Spleen (tissue), 11 donors: ENCODE results near the gene PYCR2. TPM values are rescaled to one million over a fixed set of nuclear protein-coding genes. Genes with fewer than 3 reads are reported as not detected.

Experiments
- DNase-seq: peaks from one replicate; pipeline ENCODE4 v3.0.0-alpha.2; 2020
- H3K27ac ChIP-seq, 8 donors: fragments of 200-600 bp; sonication (generic) in 7 of 8; 1 replicate in 4 of 8; 2 replicates in 4 of 8; pipeline versions ENCODE4 v1.5.0 to v1.8.0; 2016 to 2021; ENCODE audit warnings: inconsistent platforms in 4 of 8, mild to moderate bottlenecking in 4 of 8, moderate library complexity in 1 of 8
- H3K27me3 ChIP-seq, 7 donors: fragments of 200-600 bp; sonication (generic) in 6 of 7; replicated peaks in 1 of 7; 1 replicate in 4 of 7; 2 replicates in 3 of 7; pipeline versions ENCODE4 v1.5.0 to v1.8.0; 2016 to 2021; ENCODE audit warnings: inconsistent platforms in 3 of 7, mild to moderate bottlenecking in 1 of 7
- H3K36me3 ChIP-seq, 6 donors: fragments of 200-600 bp; sonication (generic) in 5 of 6; 1 replicate in 4 of 6; 2 replicates in 2 of 6; pipeline versions ENCODE4 v1.5.0 to v1.8.0; 2016 to 2021; ENCODE audit warnings: inconsistent platforms in 2 of 6
- H3K4me1 ChIP-seq, 6 donors: fragments of 200-600 bp; sonication (generic) in 5 of 6; 1 replicate in 3 of 6; 2 replicates in 3 of 6; pipeline versions ENCODE4 v1.5.0 to v1.8.0; 2016 to 2021; ENCODE audit warnings: inconsistent platforms in 3 of 6
- H3K4me3 ChIP-seq, 8 donors: fragments of 200-600 bp; sonication (generic) in 7 of 8; 1 replicate in 4 of 8; 2 replicates in 4 of 8; pipeline versions ENCODE4 v1.5.0 to v1.8.0; 2016 to 2021; ENCODE audit warnings: inconsistent platforms in 4 of 8, mild to moderate bottlenecking in 4 of 8, moderate library complexity in 2 of 8
- H3K9me3 ChIP-seq, 8 donors: fragments of 200-600 bp; sonication (generic) in 7 of 8; 1 replicate in 4 of 8; 2 replicates in 4 of 8; pipeline versions ENCODE4 v1.5.0 to v1.8.0; 2016 to 2021; ENCODE audit warnings: inconsistent platforms in 4 of 8
- POLR2A ChIP-seq, 3 donors: fragments of 450-650 bp; IDR thresholded peaks; one replicate each; pipeline ENCODE4 v1.5.1; 2017; ENCODE audit warnings: antibody characterized with exemption in 3 of 3, mild to moderate bottlenecking in 1 of 3
- POLR2AphosphoS5 ChIP-seq, 3 donors: sonication (generic); formaldehyde crosslinking; IDR thresholded peaks; one replicate each; pipeline ENCODE4 v1.5.1; 2017; ENCODE audit warnings: antibody characterized with exemption in 3 of 3
- WGBS, 5 donors: extraction: QIAGEN DNeasy Blood & Tissue Kit in 3 of 5; methylation state at CpG; one replicate each; pipeline versions ENCODE4 v1.1.5 to v1.1.7; 2013 to 2018; 5-methylcytosine and 5-hydroxymethylcytosine counted together
- intact Hi-C: fragments of 100-400 bp; cut with DNase I; formaldehyde crosslinking; loops from one replicate; pipeline ENCODE4 v1.15.0; 2023; ENCODE audit warnings: low total_unique reads
- polyA plus RNA-seq, 3 donors: library from polyadenylated mRNA; stranded (reverse); fragments of 200-250 nt; gene quantifications; one replicate each; pipeline ENCODE4 v1.2.1, GENCODE V29; 2013
- total RNA-seq, 7 donors: library from RNA; depleted of rRNA in 3 of 7; stranded (reverse); fragments of >200 nt in 3 of 7; fragmentation: NEBNext Ultra II Directional in 4 of 7; extraction: Animal tissue kit (Norgen Biotek cat#: 25700) in 4 of 7; gene quantifications; one replicate each; pipeline versions ENCODE4 v1.1.0 to v1.2.1, GENCODE V29; 2016 to 2021
- TF ChIP-seq, protein P1 (sequence below), 11 experiments: fragments of 200-600 bp in 7 of 11; fragments of 450-650 bp in 4 of 11; sonication (generic) in 4 of 11; IDR thresholded peaks in 8 of 11; conservative IDR thresholded peaks in 3 of 11; 1 replicate in 7 of 11; 2 replicates in 4 of 11; pipeline versions ENCODE4 v1.4.0 to v1.8.0; 2016 to 2021; ENCODE audit warnings: antibody characterized with exemption in 11 of 11, inconsistent platforms in 4 of 11, mild to moderate bottlenecking in 1 of 11
- donor health status: healthy with polysubstance abuse.
- donor health status: DM: no; HTN: no; CAD: no; lungs with moderate emphysema.
- donor health status: DM: no; HTN: no; CAD: no.
- donor health status: Bipolar disorder and iron deficiency.
- donor health status: healthy.
- donor health status: DM: no; HTN: no; CAD: no.
- donor health status: DM: yes; HTN: yes; CAD: no.

The PYCR2 gene
- total and polyA plus RNA-seq, 10 donors = 50.0 to 80.4 (median 68.2) TPM

DNA sequence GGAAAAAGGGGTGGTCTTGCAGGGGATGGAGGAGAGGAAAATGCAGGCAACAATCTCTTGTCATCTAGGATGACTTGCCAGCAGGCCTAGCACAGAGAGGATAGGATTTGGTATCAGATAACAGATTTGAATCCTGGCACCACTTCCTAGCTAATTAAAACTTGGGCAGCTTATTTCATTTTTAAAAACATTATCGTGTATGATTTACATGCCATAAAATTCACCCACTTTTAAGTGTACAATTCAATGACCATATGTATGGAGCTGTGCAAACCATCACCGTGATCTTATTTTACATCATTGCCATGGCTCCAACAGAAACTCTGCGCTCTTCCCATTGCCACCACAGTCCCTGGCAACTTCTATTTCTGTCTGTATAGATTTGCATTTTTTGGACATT is 6.9 kb downstream of the PYCR2 start:
- Histone ChIP-seq H3K4me1 (peaks cover 0 to 32% (median 20%) of the 10 kb centered on the region in 6 donors), H3K27me3 (no peaks in the 10 kb centered on the region), H3K27ac (no peak overlapping the region), H3K36me3 (peaks cover 0 to 93% (median 41%) of the 10 kb centered on the region in 6 donors), H3K9me3 (no peaks in the 10 kb centered on the region), H3K4me3 (no peak overlapping the region)
- intact Hi-C loops = no loop called here
- no peak for DNase-seq
- 87 to 98% (median 92%) methylated on average over 3 of the region's 3 CpGs for WGBS, 5 donors
- TF ChIP-seq POLR2AphosphoS5 (IDR thresholded peaks at IDR 0.05) = no peak

DNA sequence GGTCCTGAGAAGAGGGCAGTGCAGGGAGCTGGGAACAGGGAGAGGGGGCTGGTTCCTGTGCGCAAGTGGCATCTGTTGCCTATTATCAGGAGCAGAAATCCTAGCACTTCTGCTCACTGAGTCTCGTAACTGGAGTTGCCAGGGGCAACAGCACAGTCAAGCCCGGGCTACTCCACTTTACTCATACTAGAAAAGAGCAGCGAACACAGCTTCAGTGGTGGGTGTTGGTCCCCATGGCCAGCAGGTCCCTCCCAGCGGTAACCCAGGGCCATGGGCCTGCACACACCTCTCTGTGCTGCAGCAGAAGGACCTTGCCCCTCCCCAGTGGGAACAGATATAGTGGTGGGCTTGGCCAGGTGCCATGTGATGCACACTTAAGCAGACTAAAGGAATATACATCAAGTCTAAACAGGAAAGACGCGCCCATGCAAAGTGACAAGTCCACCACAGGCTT is 8.5 kb downstream of the PYCR2 start:
- Histone ChIP-seq H3K4me1 (peaks cover 1 to 31% (median 24%) of the 10 kb centered on the region in 6 donors), H3K9me3 (no peaks in the 10 kb centered on the region), H3K4me3 (no peak overlapping the region), H3K27me3 (no peaks in the 10 kb centered on the region), H3K36me3 (peaks cover 0 to 77% (median 31%) of the 10 kb centered on the region in 6 donors), H3K27ac (no peak overlapping the region)
- DNase-seq = no peak
- intact Hi-C loops = no loop called here
- 81 to 98% (median 96%) methylated on average over 6 to 7 of the region's 7 CpGs for WGBS, 5 donors
- TF ChIP-seq, protein P1, sequence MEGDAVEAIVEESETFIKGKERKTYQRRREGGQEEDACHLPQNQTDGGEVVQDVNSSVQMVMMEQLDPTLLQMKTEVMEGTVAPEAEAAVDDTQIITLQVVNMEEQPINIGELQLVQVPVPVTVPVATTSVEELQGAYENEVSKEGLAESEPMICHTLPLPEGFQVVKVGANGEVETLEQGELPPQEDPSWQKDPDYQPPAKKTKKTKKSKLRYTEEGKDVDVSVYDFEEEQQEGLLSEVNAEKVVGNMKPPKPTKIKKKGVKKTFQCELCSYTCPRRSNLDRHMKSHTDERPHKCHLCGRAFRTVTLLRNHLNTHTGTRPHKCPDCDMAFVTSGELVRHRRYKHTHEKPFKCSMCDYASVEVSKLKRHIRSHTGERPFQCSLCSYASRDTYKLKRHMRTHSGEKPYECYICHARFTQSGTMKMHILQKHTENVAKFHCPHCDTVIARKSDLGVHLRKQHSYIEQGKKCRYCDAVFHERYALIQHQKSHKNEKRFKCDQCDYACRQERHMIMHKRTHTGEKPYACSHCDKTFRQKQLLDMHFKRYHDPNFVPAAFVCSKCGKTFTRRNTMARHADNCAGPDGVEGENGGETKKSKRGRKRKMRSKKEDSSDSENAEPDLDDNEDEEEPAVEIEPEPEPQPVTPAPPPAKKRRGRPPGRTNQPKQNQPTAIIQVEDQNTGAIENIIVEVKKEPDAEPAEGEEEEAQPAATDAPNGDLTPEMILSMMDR (IDR thresholded peaks at IDR 0.05 in 8 of 11, conservative IDR thresholded peaks at IDR 0.05 in 3 of 11) = no peak
- TF ChIP-seq POLR2AphosphoS5 (IDR thresholded peaks at IDR 0.05) (no peak), POLR2A (IDR thresholded peaks at IDR 0.05) (no peak)

DNA sequence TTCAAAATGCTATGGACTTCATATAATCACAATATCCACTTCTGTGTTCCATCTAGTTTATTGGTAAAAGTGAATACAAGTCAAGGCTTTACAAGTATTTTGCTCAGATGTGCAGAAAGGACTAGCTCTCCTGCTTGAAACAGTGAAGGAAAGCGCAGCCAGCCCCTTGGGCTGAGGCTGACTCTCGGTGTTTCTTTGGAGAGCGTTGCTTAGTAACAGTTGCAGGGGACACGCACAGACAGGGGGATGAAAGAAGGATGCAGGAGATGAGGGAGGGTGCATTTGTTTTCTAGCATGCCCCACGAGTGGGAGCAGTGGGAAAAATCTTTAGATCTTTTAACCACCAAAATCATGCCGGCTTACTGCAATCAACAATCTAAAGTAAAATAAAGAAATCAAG is 9.1 kb downstream of the PYCR2 start:
- Histone ChIP-seq H3K27ac (no peak overlapping the region), H3K36me3 (peaks cover 0 to 71% (median 25%) of the 10 kb centered on the region in 6 donors), H3K27me3 (no peaks in the 10 kb centered on the region), H3K9me3 (no peaks in the 10 kb centered on the region), H3K4me1 (peaks cover 0 to 31% (median 21%) of the 10 kb centered on the region in 6 donors), H3K4me3 (no peak overlapping the region)
- intact Hi-C loops = loop anchor here (5.0 kb wide), 1 partner anchor 138 kb away; the partner anchor contains the start of gene SRP9
- TF ChIP-seq, protein P1 (IDR thresholded peaks at IDR 0.05 in 8 of 11, conservative IDR thresholded peaks at IDR 0.05 in 3 of 11) = no peak
- DNase-seq = no peak
- WGBS, 5 donors = 93 to 97% (median 96%) methylated on average over 6 of the region's 6 CpGs

DNA sequence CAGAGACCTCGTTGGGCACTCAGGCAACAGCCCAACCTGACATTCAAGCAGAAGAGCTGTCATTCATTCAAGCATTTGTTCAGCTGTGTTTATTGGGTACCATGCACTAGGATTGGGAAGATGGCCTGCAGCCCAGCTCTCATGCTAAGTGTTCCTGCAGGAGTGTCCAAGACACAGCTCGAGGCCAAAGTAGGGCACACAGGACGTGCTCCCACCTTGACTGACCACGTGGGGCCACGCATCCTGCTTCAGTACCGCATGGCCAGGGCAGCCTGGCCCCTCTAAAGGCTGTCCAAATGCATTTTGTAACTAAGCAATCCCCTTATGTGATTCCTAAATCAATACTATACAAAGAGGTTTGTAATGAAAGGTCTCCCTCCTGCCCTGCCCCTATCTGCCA is 9.7 kb downstream of the PYCR2 start:
- peaks cover 0 to 31% (median 17%) of the 10 kb centered on the region in 6 donors for H3K4me1 ChIP-seq
- H3K27me3 ChIP-seq = no peaks in the 10 kb centered on the region
- TF ChIP-seq POLR2AphosphoS5 (IDR thresholded peaks at IDR 0.05) = no peak
- TF ChIP-seq, protein P1 (IDR thresholded peaks at IDR 0.05 in 8 of 11, conservative IDR thresholded peaks at IDR 0.05 in 3 of 11) = no peak
- no peak for TF ChIP-seq POLR2A (IDR thresholded peaks at IDR 0.05)
- H3K4me3 ChIP-seq = no peak overlapping the region
- H3K9me3 ChIP-seq = no peaks in the 10 kb centered on the region
- H3K27ac ChIP-seq = no peak overlapping the region
- H3K36me3 ChIP-seq = peaks cover 0 to 65% (median 22%) of the 10 kb centered on the region in 6 donors
- intact Hi-C loops = loop anchor here (5.0 kb wide), 1 partner anchor 137 kb away; the partner anchor contains the start of gene SRP9
- no peak for DNase-seq
- 82 to 93% (median 88%) methylated on average over 6 of the region's 6 CpGs for WGBS, 5 donors
